SH-SY5Y (cell line): ENCODE data around the gene ITGAL.

Experiments used
- GATA2 ChIP-seq: IDR thresholded peaks from 2 replicates; pipeline ENCODE4 v1.6.1; 2011; ENCODE audit warnings: mild to moderate bottlenecking, low read depth, low read length
- GATA3 ChIP-seq: IDR thresholded peaks from 2 replicates; pipeline ENCODE4 v1.6.1; 2011; ENCODE audit warnings: low read depth, mild to moderate bottlenecking, low read length, moderate library complexity

DNA sequence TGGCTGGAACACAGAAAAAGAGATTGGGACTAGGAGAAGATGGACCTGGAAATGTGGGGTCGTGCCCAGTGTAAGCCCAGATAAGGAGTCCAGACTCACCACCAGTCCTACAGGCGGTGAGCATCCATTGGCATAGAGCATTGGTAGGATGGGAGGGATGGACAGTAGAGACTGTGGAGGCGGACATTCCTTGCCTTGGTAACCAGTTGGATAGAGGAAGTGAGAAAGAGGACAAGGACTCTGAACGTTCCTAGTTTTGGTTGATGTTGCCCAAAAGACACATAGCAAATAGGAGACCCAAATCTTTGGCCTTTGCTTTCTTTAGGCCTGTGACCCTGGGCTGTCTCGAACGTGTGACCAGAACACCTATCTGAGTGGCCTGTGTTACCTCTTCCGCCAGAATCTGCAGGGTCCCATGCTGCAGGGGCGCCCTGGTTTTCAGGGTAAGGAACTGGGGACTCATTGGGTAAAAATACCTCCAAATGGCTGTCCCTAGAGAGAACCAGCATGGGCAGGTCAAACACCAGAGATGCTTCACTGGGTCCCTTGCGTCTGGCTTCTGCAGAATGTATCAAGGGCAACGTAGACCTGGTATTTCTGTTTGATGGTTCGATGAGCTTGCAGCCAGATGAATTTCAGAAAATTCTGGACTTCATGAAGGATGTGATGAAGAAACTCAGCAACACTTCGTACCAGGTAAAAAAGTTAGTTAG lies 6.4 kb downstream of the ITGAL start:
- no peak for TF ChIP-seq GATA3
- no peak for TF ChIP-seq GATA2
